ENCODE data around the gene IL21R. TPM values are rescaled to one million over a fixed set of nuclear protein-coding genes. Genes with fewer than 3 reads are reported as not detected.

Gene IL21R
- total RNA-seq, 4 donors from 2014 or later: 0.20 to 1.1 (median 0.27) TPM; not detected in 1

DNA sequence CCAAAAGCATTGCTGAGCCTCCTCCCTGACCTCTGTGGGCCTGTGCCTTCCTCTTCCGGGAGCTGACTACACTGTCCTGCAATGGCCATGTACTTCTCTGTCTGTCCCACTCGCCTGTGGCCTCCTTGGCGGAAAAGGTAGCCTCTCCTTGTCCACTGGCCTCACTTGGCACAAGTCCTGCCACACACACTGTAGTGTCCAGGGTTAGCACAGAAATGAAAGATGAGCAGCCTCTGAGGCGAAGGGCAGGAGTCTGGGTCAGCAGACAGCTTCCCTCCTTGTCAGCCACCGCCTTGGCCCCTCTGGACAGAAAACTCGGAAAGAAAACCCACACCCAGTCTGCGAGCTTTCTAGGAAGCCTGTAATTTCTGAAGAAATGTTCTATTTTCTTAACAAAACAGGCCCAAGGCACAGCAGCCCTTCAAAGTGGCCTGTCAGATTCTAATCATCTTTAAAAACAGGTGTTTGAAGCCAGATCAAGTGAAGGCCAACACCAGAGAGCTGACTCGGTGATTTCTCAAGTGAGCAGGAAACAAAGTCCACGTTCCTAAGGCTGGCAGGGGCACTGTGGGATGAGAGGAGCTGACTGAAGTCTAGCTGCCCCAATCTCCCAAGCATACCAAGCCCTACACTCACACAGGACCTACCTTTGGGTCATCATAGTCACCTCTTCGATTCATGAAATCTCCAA is 80.6 kb downstream of the IL21R start:
- H3K36me3 ChIP-seq: peaks cover 0 to 76% (median 33%) of the 10 kb centered on the region in 4 donors
- H3K9me3 ChIP-seq: no peaks in the 10 kb centered on the region
- in situ Hi-C loops (cut with MboI; ENCODE audit: low pct_ligation_motif_present in 1 of 4, low pct_unique_long_range_greater_than_20kb in 1 of 4, low sequenced_read_pairs in 3 of 4) (no loop called here), intact Hi-C loops (cut with DNase I; ENCODE audit: low total_unique reads) (no loop called here)
- TF ChIP-seq CTCF (IDR thresholded peaks at IDR 0.05): no peak
- TF ChIP-seq POLR2A (IDR thresholded peaks at IDR 0.05): no peak
- no peak for TF ChIP-seq EP300 (IDR thresholded peaks at IDR 0.05; ENCODE audit: low read depth)
- no peak for TF ChIP-seq POLR2AphosphoS5 (IDR thresholded peaks at IDR 0.05)
- H3K27ac ChIP-seq: no peak overlapping the region
- no peak for DNase-seq
- H3K27me3 ChIP-seq: no peaks in the 10 kb centered on the region
- WGBS, 2 donors (ENCODE audit: low coverage in 1 of 2): 95% methylated on average over 10 of the region's 10 CpGs; no CpG with 5 or more reads in 1 of the 2 donors
- H3K4me1 ChIP-seq: no peaks in the 10 kb centered on the region
- H3K4me3 ChIP-seq: no peak overlapping the region

DNA sequence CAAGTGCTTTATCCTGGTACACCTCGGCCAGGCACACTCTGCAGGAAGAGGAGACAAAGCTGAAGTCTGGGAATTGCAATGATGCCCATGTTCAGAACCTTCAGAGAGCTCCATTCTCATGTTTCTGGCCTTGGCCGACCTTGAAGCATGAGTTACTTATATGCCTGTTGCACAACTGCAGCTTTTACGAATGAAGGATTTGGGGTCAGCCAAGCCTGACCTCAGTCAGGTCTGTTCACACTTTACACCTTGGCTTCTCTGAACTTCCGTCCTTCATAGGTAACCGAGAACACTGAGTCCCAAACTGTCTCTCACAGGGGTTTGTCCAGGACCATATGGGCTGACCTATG is 81.1 kb downstream of the IL21R start:
- Histone ChIP-seq H3K36me3 (peaks cover 0 to 74% (median 33%) of the 10 kb centered on the region in 4 donors), H3K4me3 (no peak overlapping the region), H3K4me1 (no peaks in the 10 kb centered on the region), H3K9me3 (no peaks in the 10 kb centered on the region), H3K27me3 (no peaks in the 10 kb centered on the region), H3K27ac (no peak overlapping the region)
- intact Hi-C loops (cut with DNase I; ENCODE audit: low total_unique reads) (no loop called here), in situ Hi-C loops (cut with MboI; ENCODE audit: low pct_ligation_motif_present in 1 of 4, low pct_unique_long_range_greater_than_20kb in 1 of 4, low sequenced_read_pairs in 3 of 4) (no loop called here)
- TF ChIP-seq EP300 (IDR thresholded peaks at IDR 0.05; ENCODE audit: low read depth) (no peak), POLR2AphosphoS5 (IDR thresholded peaks at IDR 0.05) (no peak), CTCF (IDR thresholded peaks at IDR 0.05) (no peak), POLR2A (IDR thresholded peaks at IDR 0.05) (no peak)
- DNase-seq: no peak
- 60 to 94% methylated on average over 1 to 5 of the region's 5 CpGs for WGBS, 2 donors (ENCODE audit: low coverage in 1 of 2)

DNA sequence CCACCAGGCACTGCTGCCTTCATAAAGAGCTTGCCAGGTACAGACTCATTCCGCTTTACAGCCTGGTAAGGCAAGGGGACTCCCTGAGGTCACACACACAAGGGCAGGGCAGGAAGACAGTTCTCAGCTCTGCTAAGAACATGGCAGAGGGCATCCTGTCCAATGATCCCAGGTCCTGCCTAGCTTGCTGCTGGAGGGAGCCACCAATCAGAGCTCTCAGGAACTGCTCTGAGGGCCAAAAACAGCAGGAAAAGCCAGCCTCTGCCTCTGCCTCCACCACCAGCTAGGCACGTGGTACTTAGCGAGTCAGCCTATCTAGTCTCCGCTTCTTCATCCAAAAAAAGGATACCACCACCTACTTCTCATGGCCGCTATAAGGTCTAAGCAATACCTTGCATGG is 81.7 kb downstream of the IL21R start:
- Histone ChIP-seq H3K9me3 (no peaks in the 10 kb centered on the region), H3K36me3 (peaks cover 0 to 78% (median 35%) of the 10 kb centered on the region in 4 donors), H3K27ac (no peak overlapping the region), H3K4me1 (no peaks in the 10 kb centered on the region), H3K27me3 (no peaks in the 10 kb centered on the region), H3K4me3 (no peak overlapping the region)
- TF ChIP-seq CTCF (IDR thresholded peaks at IDR 0.05) (no peak), POLR2AphosphoS5 (IDR thresholded peaks at IDR 0.05) (no peak), POLR2A (IDR thresholded peaks at IDR 0.05) (no peak), EP300 (IDR thresholded peaks at IDR 0.05; ENCODE audit: low read depth) (no peak)
- 93 to 100% methylated on average over 1 to 5 of the region's 5 CpGs for WGBS, 2 donors (ENCODE audit: low coverage in 1 of 2)
- in situ Hi-C loops (cut with MboI; ENCODE audit: low pct_ligation_motif_present in 1 of 4, low pct_unique_long_range_greater_than_20kb in 1 of 4, low sequenced_read_pairs in 3 of 4): no loop called here
- DNase-seq: no peak
- intact Hi-C loops (cut with DNase I; ENCODE audit: low total_unique reads): no loop called here

GRCh38 chr16:27485126-27485525 is 83.2 kb downstream of the IL21R start:
- peaks cover 0 to 83% (median 42%) of the 10 kb centered on the region in 4 donors for H3K36me3 ChIP-seq
- intact Hi-C loops (cut with DNase I; ENCODE audit: low total_unique reads): no loop called here
- no peaks in the 10 kb centered on the region for H3K4me1 ChIP-seq
- TF ChIP-seq POLR2A (IDR thresholded peaks at IDR 0.05) (no peak), EP300 (IDR thresholded peaks at IDR 0.05; ENCODE audit: low read depth) (no peak), CTCF (IDR thresholded peaks at IDR 0.05) (no peak), POLR2AphosphoS5 (IDR thresholded peaks at IDR 0.05) (no peak)
- H3K9me3 ChIP-seq: no peaks in the 10 kb centered on the region
- no peaks in the 10 kb centered on the region for H3K27me3 ChIP-seq
- no peak overlapping the region for H3K27ac ChIP-seq
- DNase-seq: no peak
- no peak overlapping the region for H3K4me3 ChIP-seq
- in situ Hi-C loops (cut with MboI; ENCODE audit: low pct_ligation_motif_present in 1 of 4, low pct_unique_long_range_greater_than_20kb in 1 of 4, low sequenced_read_pairs in 3 of 4): no loop called here
- 86 to 94% methylated on average over 4 to 9 of the region's 9 CpGs for WGBS, 2 donors (ENCODE audit: low coverage in 1 of 2)
